Pons (tissue), 1 donor: ENCODE data around the gene ANKIB1.
"Not testable (repeated sequence)": the region's sequence is repeated elsewhere in the genome, so short reads cannot be mapped to it uniquely, and the experiment has no call there.

ENCODE experiments used
- DNase-seq: peaks from one replicate; pipeline ENCODE4 v3.0.0-alpha.2; 2016; ENCODE audit warnings: low spot score

Gene ANKIB1, protein sequence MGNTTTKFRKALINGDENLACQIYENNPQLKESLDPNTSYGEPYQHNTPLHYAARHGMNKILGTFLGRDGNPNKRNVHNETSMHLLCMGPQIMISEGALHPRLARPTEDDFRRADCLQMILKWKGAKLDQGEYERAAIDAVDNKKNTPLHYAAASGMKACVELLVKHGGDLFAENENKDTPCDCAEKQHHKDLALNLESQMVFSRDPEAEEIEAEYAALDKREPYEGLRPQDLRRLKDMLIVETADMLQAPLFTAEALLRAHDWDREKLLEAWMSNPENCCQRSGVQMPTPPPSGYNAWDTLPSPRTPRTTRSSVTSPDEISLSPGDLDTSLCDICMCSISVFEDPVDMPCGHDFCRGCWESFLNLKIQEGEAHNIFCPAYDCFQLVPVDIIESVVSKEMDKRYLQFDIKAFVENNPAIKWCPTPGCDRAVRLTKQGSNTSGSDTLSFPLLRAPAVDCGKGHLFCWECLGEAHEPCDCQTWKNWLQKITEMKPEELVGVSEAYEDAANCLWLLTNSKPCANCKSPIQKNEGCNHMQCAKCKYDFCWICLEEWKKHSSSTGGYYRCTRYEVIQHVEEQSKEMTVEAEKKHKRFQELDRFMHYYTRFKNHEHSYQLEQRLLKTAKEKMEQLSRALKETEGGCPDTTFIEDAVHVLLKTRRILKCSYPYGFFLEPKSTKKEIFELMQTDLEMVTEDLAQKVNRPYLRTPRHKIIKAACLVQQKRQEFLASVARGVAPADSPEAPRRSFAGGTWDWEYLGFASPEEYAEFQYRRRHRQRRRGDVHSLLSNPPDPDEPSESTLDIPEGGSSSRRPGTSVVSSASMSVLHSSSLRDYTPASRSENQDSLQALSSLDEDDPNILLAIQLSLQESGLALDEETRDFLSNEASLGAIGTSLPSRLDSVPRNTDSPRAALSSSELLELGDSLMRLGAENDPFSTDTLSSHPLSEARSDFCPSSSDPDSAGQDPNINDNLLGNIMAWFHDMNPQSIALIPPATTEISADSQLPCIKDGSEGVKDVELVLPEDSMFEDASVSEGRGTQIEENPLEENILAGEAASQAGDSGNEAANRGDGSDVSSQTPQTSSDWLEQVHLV

DNA sequence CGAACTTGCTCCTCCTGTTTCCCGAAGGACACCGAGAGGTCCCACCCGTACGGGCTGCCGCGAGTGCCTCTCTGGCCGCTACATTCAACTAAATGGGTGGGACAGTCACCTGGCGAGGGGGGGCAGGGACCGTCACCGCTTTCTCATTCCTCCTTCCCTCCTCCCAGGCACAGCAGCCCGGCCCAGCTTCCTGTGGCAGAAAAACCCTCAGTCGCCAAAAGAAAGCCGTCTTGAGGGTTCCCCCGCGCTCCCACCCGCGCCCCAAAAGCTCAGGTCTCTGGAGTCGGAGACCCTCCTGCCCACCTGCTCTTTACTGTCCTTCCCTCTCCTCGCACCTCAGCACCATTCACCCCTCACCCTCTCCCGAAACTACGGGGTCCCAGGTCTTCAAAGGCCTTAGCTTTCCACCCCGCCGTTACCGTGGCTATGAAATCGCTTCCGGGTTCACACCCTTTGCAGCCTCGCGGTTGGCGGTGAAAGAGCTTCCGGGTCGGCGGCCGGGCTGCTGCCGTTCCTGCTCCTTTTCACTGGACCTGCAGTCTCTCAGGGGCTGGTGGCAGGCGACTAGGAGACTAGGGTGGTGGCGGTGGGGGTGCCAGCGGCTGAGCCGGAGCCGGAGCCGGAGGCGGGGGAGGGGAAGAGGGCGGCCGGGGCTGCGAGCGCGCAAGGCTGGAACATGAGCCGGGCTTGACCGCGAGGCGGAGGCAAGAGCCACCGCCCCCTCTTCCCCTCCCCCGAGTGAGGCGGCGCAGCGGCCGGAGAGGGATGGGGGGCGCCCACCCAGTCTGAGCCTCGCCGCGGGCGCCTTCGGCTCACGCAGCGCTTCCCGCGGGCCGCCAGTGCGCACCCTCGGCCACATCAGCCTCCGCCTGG, at the start of gene ANKIB1, which contains the start of gene KRIT1:
Gene ANKIB1 (plus strand): TSS at position 488 of the 873 bp plus-strand sequence. CDS start 49,005 bp downstream, outside the sequence.
Gene KRIT1 (minus strand): TSS at position 428 of the 873 bp plus-strand sequence. CDS start 3,779 bp downstream, outside the sequence.
- DNase-seq, result peak; percentile 85

DNA sequence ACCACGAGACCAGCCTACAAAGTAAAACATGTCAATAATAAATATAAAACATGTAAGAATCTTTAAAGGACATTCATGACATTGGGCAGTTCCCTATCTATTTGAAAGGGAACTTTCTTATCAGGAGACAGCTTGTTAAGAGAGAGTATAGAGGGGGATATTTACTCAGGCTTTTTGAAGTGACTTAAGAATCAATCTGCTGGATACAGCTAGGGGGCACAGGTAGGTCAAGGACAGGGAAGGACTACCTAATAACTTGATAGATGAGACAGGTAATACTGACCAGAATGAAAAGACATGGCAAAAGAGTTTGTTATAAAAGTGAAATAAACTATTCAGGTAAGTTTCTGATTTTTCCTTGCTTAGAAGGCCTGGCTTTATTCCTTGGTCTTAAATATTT, 45.0 kb upstream of the ANKIB1 start:
- DNase-seq, result no peak

DNA sequence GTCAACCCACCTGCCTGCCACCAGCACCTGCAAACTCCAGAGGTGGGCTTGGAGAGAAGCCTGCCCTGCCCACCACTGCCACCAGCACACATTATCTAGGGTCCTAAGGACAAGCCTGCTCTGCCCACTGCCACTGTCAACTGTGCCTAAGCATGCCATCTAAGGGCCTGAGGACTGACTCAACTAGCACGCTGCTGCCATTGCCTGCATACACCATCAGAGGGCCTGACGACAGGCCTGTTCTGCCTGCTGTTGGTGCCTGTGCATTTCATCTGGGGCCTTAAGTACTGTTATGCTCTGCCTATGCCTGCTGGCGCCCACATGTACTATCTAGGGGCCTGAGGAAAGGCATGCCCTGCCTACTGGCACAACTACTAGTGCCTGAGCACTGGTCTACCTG, 39.8 kb upstream of the ANKIB1 start:
- DNase-seq, result no peak

DNA sequence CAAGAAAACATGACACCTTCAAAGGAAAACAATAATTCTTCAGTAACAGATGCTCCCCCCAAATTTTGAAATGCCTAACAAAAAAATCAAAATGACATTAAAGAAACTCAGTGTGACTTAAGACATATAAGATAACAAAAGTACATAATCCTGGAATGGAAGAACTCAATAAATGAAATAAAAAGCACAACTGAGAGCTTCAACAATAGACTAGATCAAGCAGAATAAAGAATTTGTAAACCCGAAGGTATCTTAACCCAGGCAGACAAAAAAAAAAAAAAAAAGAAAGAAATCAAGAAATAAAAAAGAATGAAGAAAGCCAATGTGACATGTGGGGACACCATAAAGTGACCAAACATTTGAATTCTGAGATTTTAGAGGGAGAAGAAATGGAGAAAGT, 39.1 kb upstream of the ANKIB1 start:
- DNase-seq, result no peak

DNA sequence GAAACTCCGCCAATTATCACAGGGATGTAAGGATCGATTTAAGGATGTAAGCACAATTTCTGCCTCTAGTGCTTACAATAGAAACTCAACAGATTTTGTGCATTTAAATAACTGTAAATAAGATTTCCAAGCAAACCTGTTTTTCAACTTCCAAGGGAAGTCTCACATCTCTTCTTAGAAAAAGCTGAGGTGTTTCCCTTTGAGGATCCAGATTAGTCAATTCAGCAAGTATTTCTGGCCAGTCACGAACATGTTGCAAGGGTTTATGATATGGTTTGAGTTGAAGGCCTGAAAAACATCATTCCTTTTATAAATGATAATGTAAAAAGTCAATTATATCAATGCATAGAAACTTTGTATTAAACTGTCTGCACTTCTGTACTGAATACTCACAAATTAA, 24.0 kb upstream of the ANKIB1 start:
- DNase-seq, result no peak

DNA sequence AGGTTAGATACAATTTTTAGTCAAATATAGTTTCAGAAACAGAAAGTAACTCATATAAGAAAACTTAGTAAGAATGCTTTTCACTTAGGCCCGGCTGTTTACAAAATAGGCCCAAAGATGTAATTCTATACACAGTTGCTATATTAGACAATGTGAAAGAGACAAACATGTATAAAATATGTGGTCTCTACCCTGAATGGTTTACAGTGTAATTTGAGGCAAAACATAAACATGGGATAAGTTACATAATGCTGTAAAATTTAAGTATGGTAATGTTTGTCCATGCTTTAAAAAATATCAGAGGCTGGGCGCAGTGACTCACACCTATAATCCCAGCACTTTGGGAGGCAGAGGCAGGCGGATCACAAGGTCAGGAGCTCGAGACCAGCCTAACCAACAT, 18.8 kb upstream of the ANKIB1 start:
- DNase-seq, result no peak

DNA sequence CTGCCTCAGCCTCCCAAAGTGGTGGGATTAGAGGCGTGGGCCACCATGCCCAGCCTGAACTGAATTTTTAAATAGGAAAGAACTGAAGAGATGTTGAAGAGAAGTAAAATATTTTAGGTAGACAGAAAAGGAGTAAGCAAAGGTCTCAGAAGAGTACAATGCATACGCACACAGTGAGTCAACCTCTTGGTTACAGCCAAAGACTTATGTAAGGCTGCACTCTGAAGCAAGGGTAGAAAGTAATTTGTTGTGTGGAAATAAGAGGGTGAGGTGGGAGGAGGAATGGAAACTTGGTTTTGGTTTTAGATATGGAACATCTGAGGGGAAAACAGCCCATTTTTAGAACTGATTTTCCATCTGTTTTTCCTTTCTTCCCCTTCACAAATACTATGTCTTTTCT, 17.7 kb upstream of the ANKIB1 start:
- no peak for DNase-seq

DNA sequence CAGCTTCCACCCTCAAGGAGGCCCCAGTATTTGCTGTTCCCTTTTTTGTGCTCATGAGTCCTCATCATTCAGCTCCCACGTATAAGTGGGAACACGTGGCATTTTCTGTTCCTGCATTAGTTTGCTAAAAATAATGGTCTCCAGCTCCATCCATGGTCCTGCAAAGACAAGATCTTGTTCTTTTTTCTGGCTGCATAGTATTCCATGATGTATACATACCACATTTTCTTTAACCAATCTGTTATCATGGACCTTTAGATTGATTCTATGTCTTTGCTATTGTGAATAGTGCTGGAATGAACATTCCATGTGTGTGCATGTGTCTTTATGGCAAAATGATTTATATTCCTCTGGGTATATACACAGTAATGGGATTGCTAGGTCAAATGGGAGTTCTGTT, 17.0 kb upstream of the ANKIB1 start:
- DNase-seq, result no peak

DNA sequence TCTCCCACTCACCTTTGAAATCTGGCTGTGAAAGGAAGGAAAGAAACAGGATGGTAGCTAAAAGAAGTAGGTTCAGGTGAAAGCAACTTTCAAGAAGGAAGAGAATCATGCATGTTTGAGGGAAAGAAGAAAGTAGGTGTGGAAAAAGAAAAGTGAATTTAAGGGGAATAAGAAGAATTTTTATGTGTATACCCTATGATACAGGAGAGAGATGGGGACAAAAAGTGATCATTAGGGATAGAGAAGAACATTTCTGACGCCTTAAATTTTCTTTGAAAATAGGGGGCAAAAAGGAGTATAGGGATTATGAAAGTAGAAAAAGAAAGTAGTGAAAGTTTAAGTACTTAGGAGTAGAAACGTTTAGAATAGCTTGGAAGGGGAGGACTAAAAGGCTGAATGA, 15.2 kb upstream of the ANKIB1 start:
- DNase-seq, result no peak

DNA sequence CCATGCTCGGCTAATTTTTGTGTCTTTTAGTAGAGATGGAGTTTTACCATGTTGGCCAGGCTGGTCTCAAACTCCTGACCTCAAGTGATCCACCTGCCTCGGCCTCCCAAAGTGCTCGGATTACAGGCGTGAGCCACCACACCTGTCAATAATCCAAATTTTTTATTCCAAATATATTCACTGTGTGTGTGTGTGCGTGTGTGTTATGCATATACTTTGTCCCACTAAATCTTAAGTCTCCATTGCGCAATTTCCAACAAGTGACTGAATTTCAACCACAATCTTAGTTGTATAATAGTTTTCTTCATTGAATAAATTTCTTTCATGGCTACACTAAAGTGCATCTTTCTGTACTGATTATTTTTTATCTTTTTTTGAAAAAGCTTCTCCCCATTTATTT, 2.8 kb upstream of the ANKIB1 start:
- DNase-seq, result no peak

DNA sequence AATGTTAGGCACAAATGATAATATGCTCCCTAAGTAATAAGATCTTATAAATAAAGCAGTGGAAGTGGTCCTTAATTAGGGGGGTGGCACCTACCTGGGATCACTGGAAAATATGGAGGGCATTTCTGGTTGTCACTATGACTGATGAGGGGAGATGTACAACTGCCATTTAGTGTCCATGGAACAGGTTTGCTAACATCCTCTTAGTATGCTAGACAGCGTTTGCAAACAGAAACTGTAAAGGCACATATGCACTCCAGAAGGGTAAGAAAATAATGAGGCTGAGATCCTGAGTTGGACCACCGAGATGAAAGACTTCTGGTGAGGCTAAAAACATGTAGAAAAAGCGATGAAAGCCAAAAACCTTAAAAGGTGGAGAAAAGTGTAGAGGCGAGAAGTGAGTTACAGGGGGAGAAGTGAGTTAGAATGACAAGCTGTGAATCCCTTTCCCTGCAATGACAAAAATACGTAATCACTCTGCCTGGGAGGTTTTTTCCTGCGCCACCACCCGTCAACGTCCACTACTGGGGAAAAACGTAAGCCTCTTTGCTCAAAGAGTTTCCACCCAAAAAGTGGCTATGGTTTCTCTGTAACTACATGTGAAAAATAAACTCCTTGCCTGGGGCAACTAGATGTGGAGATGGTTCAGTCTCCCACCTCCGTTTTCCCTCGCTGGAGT, 827 bp upstream of the ANKIB1 start:
- DNase-seq, result peak; percentile 36

DNA sequence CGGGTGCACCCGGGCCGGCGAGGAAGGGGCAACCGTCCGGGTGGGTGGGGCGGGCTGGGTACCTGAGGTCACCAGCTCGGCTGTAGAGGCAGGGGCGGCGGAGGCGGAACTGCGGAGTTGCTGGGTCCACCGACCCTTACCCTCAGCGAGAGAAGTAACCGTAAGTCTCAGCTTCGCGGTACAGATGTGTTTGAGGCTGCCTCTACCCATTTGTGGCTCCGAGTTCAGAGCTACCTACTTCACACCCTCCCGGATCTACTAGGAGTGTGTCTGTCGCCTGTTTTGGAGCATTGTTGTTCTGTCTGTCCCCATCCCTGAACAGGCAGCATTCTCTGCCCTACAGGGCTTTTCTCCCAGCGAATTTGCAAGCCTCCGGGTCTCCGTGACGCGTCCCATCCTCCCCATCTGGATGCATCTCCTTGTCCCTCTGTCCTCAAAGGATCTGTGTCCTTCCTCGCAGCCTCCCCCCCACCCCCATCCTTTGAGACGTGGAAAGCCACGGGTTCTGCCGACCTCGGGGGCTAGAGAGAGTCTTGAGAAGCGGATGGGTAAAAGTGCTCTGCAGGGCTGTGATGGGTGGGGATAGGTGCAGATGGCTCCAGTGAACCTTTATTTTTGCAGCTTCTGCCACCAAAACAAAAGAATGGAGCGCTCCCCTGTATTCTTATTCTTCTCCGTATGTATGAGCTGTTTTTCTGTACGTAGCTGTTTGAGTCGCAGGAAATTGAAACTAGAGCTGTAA, 757 bp downstream of the ANKIB1 start:
- DNase-seq, result peak; percentile 54

DNA sequence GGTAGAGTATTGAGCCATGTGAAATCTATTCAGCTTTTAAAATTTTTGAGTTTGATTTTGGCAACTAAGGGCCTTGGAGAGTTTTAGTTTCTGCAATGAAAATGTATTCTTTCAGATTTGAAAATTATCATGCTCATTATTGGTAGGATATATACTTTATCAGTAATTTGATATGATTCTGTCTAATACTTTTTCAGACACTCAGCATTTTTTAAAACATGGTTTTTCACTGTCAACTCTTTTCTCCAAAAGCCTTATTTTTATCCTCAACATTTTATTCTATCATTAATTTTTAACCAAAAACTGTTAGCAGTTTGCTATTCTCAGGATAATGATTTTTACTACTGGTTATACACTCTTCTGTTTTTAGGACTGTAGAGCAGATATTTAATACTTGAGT, 4.8 kb downstream of the ANKIB1 start:
- no peak for DNase-seq

DNA sequence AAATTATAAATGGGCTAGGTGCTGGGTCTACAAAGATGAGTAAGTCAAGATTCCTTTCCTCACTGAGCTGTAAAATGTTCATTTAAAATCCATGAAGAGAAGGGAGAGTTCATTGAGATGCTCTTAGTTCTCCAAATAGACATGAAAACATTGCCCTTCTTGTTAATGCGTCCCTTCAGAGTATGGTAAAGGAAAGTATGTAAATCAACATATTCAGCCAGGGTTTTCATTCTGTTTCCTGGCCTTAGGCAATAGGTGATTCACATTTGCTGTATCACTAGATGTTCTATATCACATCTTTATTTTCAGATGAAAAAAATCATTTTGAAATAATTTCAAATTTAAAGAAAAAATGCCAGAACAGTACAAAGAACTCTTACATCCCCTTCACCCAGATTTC, 5.4 kb downstream of the ANKIB1 start:
- peak; percentile 39 for DNase-seq

DNA sequence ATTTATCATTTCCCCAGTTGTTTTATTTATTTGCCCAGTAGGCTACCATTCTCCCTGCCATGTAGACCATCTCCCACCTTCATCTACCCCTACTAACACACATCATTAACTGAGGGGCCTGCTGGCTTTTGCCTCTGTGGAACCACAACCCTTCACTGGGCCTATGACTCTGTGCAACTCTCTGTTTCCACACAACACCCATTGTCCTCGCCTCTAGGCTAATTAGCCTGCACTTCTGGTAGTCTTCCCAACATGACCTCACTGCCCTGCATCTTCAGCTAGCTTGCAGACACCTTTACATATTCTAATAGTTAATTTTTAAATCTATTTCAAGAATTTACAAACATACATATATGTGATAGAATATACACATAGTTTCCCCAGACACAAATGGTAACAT, 7.5 kb downstream of the ANKIB1 start:
- DNase-seq, result peak; percentile 97

DNA sequence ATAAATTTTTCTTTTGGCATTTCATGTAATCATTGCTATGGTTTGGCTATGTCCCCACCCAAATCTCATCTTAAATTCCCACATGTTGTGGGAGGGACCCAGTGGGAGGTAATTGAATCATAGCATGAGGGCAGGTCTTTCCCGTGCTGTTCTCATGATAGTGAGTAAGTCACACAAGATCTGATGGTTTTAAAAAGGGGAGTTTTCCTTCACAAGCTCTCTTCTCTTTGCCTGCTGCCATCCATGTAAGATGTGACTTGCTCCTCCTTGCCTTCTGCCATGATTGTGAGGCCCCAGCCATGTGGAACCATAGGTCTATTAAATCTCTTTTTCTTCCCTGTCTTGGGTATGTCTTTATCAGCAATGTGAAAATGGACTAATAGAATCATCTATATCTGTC, 9.0 kb downstream of the ANKIB1 start:
- DNase-seq, result not testable (repeated sequence)

DNA sequence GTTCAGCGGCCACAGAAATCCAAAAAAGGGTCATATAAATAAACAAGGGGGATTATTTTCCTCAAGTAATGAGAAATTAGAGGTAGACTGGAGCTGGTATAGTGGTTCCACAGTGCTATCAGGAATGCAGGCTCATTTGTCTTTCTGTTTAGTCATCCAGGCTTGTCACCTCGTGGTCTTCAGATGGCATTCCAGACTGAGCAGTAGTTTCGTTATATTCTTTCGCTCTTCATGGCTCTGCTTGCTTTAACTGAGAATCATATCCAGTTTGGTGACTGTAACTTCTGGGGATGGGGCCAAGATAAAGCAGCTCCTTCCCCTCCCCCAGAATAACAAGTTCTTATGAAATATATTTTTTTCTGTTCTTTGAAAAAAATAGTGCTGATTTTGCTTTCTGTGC, 9.5 kb downstream of the ANKIB1 start:
- DNase-seq, result no peak

DNA sequence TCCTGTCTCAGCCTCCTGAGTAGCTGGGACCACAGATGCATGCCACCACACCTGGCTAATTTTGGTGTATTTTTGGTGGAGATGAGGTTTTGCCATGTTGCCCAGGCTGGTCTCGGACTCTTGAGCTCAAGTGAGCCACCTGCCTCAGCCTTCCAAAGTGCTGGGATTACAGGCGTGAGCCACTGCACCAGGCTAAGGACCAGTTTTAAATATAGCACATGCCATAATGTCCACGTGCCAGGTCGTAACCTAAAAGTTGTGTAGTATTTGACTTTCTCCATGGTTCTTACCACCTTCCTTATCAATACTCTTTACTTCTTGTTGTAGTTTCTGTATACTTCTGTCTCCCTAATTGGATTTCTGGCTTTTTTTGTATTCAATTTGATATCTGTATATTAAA, 13.3 kb downstream of the ANKIB1 start:
- DNase-seq, result no peak

DNA sequence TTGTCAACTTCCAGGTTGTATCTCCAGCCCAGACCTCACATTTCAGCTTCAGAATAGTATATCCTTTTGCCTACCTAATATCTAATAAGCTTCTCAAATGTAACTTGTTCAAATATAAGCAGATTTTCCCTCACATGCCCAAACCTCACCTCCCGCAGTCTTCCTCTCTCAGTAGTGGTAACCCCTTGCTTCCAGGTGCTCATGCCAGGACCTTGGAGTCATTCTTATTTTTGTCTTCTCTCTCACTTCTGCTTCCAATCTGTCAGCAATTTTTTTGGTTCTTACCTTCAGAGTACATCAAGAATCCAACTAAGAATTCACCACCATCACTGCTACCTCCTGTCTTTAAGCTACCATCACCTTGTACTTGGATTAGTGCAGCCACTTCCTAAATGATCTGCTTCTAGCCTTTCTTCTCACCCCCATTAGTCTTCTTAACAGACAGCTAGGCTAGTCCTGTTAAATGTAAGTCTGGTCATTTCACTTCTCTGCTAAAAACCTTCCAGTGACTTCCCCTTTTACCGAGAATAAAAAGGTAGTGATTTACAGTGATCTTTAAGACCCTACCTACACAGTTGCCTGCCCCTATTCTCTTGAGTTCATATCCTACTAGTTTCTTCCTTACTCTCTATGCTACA, 14.0 kb downstream of the ANKIB1 start:
- no peak for DNase-seq

DNA sequence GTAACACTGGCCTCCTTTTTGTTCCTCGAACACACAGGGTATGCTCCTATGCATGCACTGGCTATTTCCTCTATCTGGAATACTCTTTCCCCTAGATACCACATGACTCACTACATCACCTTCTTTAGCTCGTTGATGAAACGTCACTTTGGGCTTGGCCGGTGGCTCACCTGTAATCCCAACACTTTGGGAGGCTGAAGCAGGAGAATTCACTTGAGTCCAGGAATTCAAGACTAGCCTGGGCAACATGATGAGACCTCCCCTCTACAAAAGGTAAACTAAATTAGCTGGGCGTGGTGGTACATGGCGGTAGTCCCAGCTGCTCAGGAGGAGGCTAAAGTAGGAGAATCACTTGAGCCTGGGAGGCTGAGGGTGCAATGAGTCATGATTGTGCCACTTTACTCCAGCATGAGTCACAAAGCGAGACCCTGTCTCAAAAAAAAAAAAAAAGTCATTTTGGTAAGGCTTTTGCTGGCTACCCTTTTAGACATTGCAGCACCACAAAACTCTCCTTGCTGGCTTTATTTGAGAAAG, 14.5 kb downstream of the ANKIB1 start:
- no peak for DNase-seq
